Liver (tissue), 3 donors: Measurements from ENCODE around the gene PDLIM4.

ENCODE experiments used
- ATF3 ChIP-seq: IDR thresholded peaks from 2 replicates; pipeline ENCODE4 v1.6.1; 2016; ENCODE audit warnings: antibody characterized with exemption
- CTCF ChIP-seq: fragments of 150-350 bp; IDR thresholded peaks from 2 replicates; pipeline ENCODE4 v1.5.1; 2017; ENCODE audit warnings: improper control_type of control experiment, low read depth, low read length; ENCODE audit not compliant: missing input control
- EGR1 ChIP-seq, 2 donors: IDR thresholded peaks; 2 replicates each; pipeline ENCODE4 v1.6.1; 2016 to 2018; ENCODE audit warnings: antibody characterized with exemption in 2 of 2, low read depth in 2 of 2
- FOXA1 ChIP-seq: IDR thresholded peaks from 2 replicates; pipeline ENCODE4 v1.6.1; 2016; ENCODE audit warnings: antibody characterized with exemption
- GABPA ChIP-seq, 2 donors: IDR thresholded peaks in 1 of 2; conservative IDR thresholded peaks in 1 of 2; 2 replicates each; pipeline ENCODE4 v1.6.1; 2016; ENCODE audit warnings: antibody characterized with exemption in 2 of 2, mild to moderate bottlenecking in 1 of 2, moderate library complexity in 1 of 2
- HNF4A ChIP-seq, 2 donors: conservative IDR thresholded peaks; 2 replicates each; pipeline ENCODE4 v1.6.1; 2016; ENCODE audit warnings: antibody characterized with exemption in 2 of 2, mild to moderate bottlenecking in 2 of 2
- JUND ChIP-seq, 2 donors: IDR thresholded peaks; 2 replicates each; pipeline ENCODE4 v1.6.1; 2016; ENCODE audit warnings: antibody characterized with exemption in 2 of 2
- MAX ChIP-seq: IDR thresholded peaks from 2 replicates; pipeline ENCODE4 v1.6.1; 2016; ENCODE audit warnings: antibody characterized with exemption
- RAD21 ChIP-seq, 2 donors: IDR thresholded peaks; 2 replicates each; pipeline ENCODE4 v1.6.1; 2016; ENCODE audit warnings: antibody characterized with exemption in 2 of 2, mild to moderate bottlenecking in 2 of 2
- REST ChIP-seq: IDR thresholded peaks from 2 replicates; pipeline ENCODE4 v1.6.1; 2016; ENCODE audit warnings: antibody characterized with exemption, mild to moderate bottlenecking
- SP1 ChIP-seq: IDR thresholded peaks from 2 replicates; pipeline ENCODE4 v1.6.1; 2018; ENCODE audit warnings: antibody characterized with exemption, mild to moderate bottlenecking
- TAF1 ChIP-seq: conservative IDR thresholded peaks from 2 replicates; pipeline ENCODE4 v1.6.1; 2016; ENCODE audit warnings: antibody characterized with exemption, mild to moderate bottlenecking
- YY1 ChIP-seq: IDR thresholded peaks from 2 replicates; pipeline ENCODE4 v1.6.1; 2016; ENCODE audit warnings: antibody characterized with exemption, mild to moderate bottlenecking
- ZBTB33 ChIP-seq: IDR thresholded peaks from 2 replicates; pipeline ENCODE4 v1.6.1; 2016; ENCODE audit warnings: antibody characterized with exemption
- donor health status: healthy.
- donor health status: healthy.

- TF ChIP-seq CTCF (no peak), REST (no peak), GABPA (IDR thresholded peaks at IDR 0.05 in 1 of 2, conservative IDR thresholded peaks at IDR 0.05 in 1 of 2) (no peak), FOXA1 (no peak), YY1 (no peak), RAD21 (IDR thresholded peaks at IDR 0.05) (no peak), TAF1 (no peak), ATF3 (no peak), MAX (no peak), JUND (IDR thresholded peaks at IDR 0.05) (no peak), ZBTB33 (no peak), SP1 (no peak), HNF4A (conservative IDR thresholded peaks at IDR 0.05) (no peak), EGR1 (IDR thresholded peaks at IDR 0.05; ENCODE audit: low read depth in 2 of 2) (no peak)
Observed at GRCh38 chr5:132267166-132267739, 9.8 kb downstream of the PDLIM4 start.
